Panc1 (cell line): Measurements from ENCODE around the gene ZNF526. TPM values are rescaled to one million over a fixed set of nuclear protein-coding genes. Genes with fewer than 3 reads are reported as not detected.

Source experiments
- ATAC-seq: fragments of 200-7000 bp; cut with Tn5 transposase; 2 replicates; pipeline ENCODE4 v1.9.1; 2020; ENCODE audit warnings: mild to moderate bottlenecking, moderate library complexity
- BruUV-seq: library from RNA; stranded (reverse); fragments of 400-500 nt; replicated peaks from 2 replicates; lab custom pipeline; 2021; lab: Mats Ljungman, UMichigan
- CTCF ChIA-PET: fragments of 300-600 bp; sonication (Branson Sonifier 250); formaldehyde crosslinking; loops from one replicate; lab custom pipeline; 2022; ENCODE audit warnings: antibody characterized with exemption; lab: Charles Lee
- POLR2A ChIA-PET: fragments of 300-600 bp; sonication (Branson Sonifier 250); formaldehyde crosslinking; loops from one replicate; lab custom pipeline; 2022; ENCODE audit warnings: antibody characterized with exemption; lab: Charles Lee
- DNase-seq: peaks from one replicate; pipeline ENCODE4 v3.0.0-alpha.2; 2010; ENCODE audit warnings: low read depth, low spot score
- H3K27ac ChIP-seq: 2 replicates; pipeline ENCODE4 v1.5.1; 2011; ENCODE audit warnings: mild to moderate bottlenecking, low read length, inconsistent platforms
- H3K27me3 ChIP-seq: fragments of 200-500 bp; sonication (Bioruptor generic); 2 replicates; pipeline ENCODE4 v1.6.0; 2014; ENCODE audit warnings: low read length, inconsistent platforms; ENCODE audit not compliant: control insufficient read depth, insufficient read depth
- H3K36me3 ChIP-seq: fragments of 200-500 bp; sonication (Bioruptor generic); 2 replicates; pipeline ENCODE4 v1.5.1; 2014; ENCODE audit warnings: inconsistent platforms, mild to moderate bottlenecking, low read length, moderate library complexity; ENCODE audit not compliant: control insufficient read depth, insufficient read depth
- H3K4me1 ChIP-seq: 2 replicates; pipeline ENCODE4 v1.5.1; 2011; ENCODE audit warnings: inconsistent platforms, mild to moderate bottlenecking, low read length, moderate library complexity; ENCODE audit not compliant: control insufficient read depth, insufficient read depth
- H3K4me3 ChIP-seq, 2 experiments: 2 replicates each; pipeline ENCODE4 v1.5.1; 2011 to 2012; ENCODE audit warnings: low read depth in 2 of 2, low read length in 2 of 2, mild to moderate bottlenecking in 2 of 2, inconsistent platforms in 1 of 2, moderate library complexity in 1 of 2
- H3K9me3 ChIP-seq: fragments of 200-500 bp; sonication (Bioruptor generic); 2 replicates; pipeline ENCODE4 v1.5.1; 2014; ENCODE audit warnings: low read depth, mild to moderate bottlenecking, inconsistent platforms, low read length, moderate library complexity; ENCODE audit not compliant: control insufficient read depth, insufficient read depth
- CTCF ChIP-seq: fragments of 450-650 bp; IDR thresholded peaks from 2 replicates; pipeline ENCODE4 v1.5.1; 2017; ENCODE audit warnings: mild to moderate bottlenecking
- POLR2AphosphoS5 ChIP-seq: IDR thresholded peaks from 2 replicates; pipeline ENCODE4 v1.6.1; 2012; ENCODE audit warnings: mild to moderate bottlenecking, low read depth, low read length, moderate library complexity
- SIN3A ChIP-seq: IDR thresholded peaks from 2 replicates; pipeline ENCODE4 v1.6.1; 2012; ENCODE audit warnings: low read depth, mild to moderate bottlenecking, low read length, moderate library complexity, borderline replicate concordance; ENCODE audit not compliant: insufficient read depth
- TCF7L2 ChIP-seq: IDR thresholded peaks from 2 replicates; pipeline ENCODE4 v1.6.1; 2011; ENCODE audit warnings: mild to moderate bottlenecking, low read depth, low read length, inconsistent platforms
- in situ Hi-C: cut with HindIII; loops from 2 replicates; pipeline ENCODE4 v1.10.0; 2016; ENCODE audit warnings: low sequenced_read_pairs, low pct_unique_long_range_greater_than_20kb
- intact Hi-C: fragments of 100-400 bp; cut with micrococcal nuclease; formaldehyde crosslinking; loops from one replicate; pipeline ENCODE4 v1.10.0; 2022; ENCODE audit not compliant: unreplicated experiment
- total RNA-seq: library from RNA; stranded (reverse); gene quantifications from one replicate; pipeline ENCODE4 v1.2.1, GENCODE V29; 2021; ENCODE audit not compliant: unreplicated experiment
- TF ChIP-seq, protein P1 (sequence below), 2 experiments: IDR thresholded peaks; 2 replicates each; pipeline ENCODE4 v1.6.1; 2011 to 2012; ENCODE audit warnings: low read depth in 2 of 2, control low read depth in 1 of 2, low read length in 1 of 2, mild to moderate bottlenecking in 1 of 2, moderate library complexity in 1 of 2; ENCODE audit not compliant: insufficient read depth in 1 of 2

The ZNF526 gene
- total RNA-seq, 1 experiment from 2014 or later: 10.5 TPM

DNA sequence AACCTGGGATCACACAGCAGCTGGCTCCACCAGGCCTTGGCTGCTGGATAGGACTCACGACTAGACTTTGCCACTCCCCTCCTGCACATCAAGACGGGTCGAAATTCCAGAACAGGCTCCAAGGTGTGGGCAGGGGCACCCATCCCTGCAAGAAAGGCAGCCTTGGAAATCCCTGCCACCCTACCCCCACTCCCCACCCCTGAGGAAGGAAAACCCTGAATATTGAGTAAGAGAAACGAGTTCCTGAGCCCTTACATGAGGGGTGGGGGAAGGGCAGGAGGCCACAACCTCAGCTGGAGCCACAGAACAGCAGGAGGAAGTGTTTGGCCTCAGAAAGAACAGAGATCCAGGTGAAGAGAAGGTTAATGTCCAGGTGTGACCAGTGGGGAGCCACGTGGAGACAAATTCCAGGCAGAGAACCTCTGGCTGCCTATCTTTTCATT is 22.7 kb upstream of the ZNF526 start:
- no peak overlapping the region for H3K27ac ChIP-seq
- BruUV-seq: no TSS peak
- intact Hi-C loops: no loop called here
- H3K27me3 ChIP-seq: no peaks in the 10 kb centered on the region
- TF ChIP-seq CTCF: no peak
- no peak for TF ChIP-seq SIN3A
- no peak for TF ChIP-seq POLR2AphosphoS5
- no peak for TF ChIP-seq TCF7L2
- TF ChIP-seq, protein P1, sequence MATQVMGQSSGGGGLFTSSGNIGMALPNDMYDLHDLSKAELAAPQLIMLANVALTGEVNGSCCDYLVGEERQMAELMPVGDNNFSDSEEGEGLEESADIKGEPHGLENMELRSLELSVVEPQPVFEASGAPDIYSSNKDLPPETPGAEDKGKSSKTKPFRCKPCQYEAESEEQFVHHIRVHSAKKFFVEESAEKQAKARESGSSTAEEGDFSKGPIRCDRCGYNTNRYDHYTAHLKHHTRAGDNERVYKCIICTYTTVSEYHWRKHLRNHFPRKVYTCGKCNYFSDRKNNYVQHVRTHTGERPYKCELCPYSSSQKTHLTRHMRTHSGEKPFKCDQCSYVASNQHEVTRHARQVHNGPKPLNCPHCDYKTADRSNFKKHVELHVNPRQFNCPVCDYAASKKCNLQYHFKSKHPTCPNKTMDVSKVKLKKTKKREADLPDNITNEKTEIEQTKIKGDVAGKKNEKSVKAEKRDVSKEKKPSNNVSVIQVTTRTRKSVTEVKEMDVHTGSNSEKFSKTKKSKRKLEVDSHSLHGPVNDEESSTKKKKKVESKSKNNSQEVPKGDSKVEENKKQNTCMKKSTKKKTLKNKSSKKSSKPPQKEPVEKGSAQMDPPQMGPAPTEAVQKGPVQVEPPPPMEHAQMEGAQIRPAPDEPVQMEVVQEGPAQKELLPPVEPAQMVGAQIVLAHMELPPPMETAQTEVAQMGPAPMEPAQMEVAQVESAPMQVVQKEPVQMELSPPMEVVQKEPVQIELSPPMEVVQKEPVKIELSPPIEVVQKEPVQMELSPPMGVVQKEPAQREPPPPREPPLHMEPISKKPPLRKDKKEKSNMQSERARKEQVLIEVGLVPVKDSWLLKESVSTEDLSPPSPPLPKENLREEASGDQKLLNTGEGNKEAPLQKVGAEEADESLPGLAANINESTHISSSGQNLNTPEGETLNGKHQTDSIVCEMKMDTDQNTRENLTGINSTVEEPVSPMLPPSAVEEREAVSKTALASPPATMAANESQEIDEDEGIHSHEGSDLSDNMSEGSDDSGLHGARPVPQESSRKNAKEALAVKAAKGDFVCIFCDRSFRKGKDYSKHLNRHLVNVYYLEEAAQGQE (IDR thresholded peaks at IDR 0.05; ENCODE audit: insufficient read depth in 1 of 2, low read depth in 2 of 2, low read length in 1 of 2): no peak
- ATAC-seq (no peak), DNase-seq (no peak)
- no peaks in the 10 kb centered on the region for H3K9me3 ChIP-seq
- POLR2A ChIA-PET: no interaction called here
- no peaks in the 10 kb centered on the region for H3K4me1 ChIP-seq
- CTCF ChIA-PET: no interaction called here
- H3K4me3 ChIP-seq: no peak overlapping the region
- no peaks in the 10 kb centered on the region for H3K36me3 ChIP-seq
- in situ Hi-C loops: no loop called here

DNA sequence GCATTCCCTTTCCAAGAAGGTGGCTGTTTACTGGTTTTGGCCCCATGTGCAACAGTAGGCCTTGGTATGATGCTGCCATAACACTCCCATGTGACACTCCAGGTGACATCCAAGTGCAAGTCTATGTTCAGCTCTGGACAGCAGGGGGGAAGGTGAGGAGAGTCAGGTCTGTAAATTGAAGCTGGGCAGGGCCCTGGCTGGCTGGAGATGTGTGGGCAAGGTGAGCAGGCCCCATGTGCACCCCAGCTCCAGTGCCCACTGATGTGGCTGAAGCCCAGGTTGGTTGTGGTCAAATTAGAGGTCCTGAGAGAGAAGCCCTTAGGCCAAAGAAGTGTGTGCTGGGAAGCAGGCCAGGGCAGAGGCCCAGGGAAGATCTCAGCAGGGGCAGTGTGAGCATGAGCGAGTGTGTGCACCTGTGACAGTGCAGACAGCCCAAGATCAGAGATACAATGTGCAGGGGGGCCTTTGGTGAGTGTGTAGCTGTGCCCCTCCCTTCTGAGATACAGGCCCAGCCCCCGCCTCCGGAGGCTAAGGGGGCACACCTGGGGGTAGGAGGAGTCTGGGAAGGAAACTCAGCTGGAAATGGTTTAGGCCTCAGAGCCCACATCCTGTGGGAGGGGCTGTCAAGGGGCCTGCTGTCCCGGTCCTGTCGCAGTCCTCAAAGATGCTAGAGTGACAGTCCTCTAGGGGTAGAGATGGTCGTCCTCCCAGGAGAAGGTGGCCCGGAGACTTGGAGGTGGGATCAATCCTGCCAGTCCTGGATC is 21.3 kb upstream of the ZNF526 start:
- no peak for ATAC-seq
- H3K36me3 ChIP-seq: no peaks in the 10 kb centered on the region; the same call in 1 of the 2 replicates

More for the DNA sequence above, 21.3 kb upstream of the ZNF526 start:
- no peak overlapping the region for H3K4me3 ChIP-seq
- intact Hi-C loops (no loop called here), in situ Hi-C loops (no loop called here)
- TF ChIP-seq SIN3A: no peak
- TF ChIP-seq, protein P1 (IDR thresholded peaks at IDR 0.05; ENCODE audit: insufficient read depth in 1 of 2, low read depth in 2 of 2, low read length in 1 of 2): no peak
- no peak for TF ChIP-seq TCF7L2
- no peak for TF ChIP-seq CTCF
- TF ChIP-seq POLR2AphosphoS5: no peak
- CTCF ChIA-PET: no interaction called here
- POLR2A ChIA-PET: no interaction called here
- H3K4me1 ChIP-seq: no peaks in the 10 kb centered on the region
- BruUV-seq: no TSS peak
- DNase-seq: no peak
- no peak overlapping the region for H3K27ac ChIP-seq
- no peaks in the 10 kb centered on the region for H3K27me3 ChIP-seq
- H3K9me3 ChIP-seq: no peaks in the 10 kb centered on the region
